ENCODE measurements around the gene AMER1. TPM values are rescaled to one million over a fixed set of nuclear protein-coding genes. Genes with fewer than 3 reads are reported as not detected.

Gene AMER1
- total RNA-seq, 1 donor from 2014 or later, result 2.9 TPM

Other genes with a start within 250 kb of the AMER1 start
- not detected in 2 replicates for gene ASB12, start 24.9 kb upstream of the AMER1 start, total RNA-seq
- 1.5 and 1.7 TPM in 2 replicates for gene MTMR8, start 189.7 kb upstream of the AMER1 start, total RNA-seq